SU-DHL-6 (cell line): ENCODE results near the gene MED28.
"Not testable (repeated sequence)": the region's sequence is repeated elsewhere in the genome, so short reads cannot be mapped to it uniquely, and the experiment has no call there.

ENCODE experiments used
- H2AFZ ChIP-seq: fragments of 200-600 bp; sonication (generic); 2 replicates; pipeline ENCODE4 v1.6.1; 2014; ENCODE audit warnings: low read depth, mild to moderate bottlenecking, moderate library complexity, mixed read lengths, antibody characterized with exemption, low read length; ENCODE audit not compliant: severe bottlenecking
- H3F3A ChIP-seq: fragments of 200-600 bp; shearing (Covaris generic); 2 replicates; pipeline ENCODE4 v1.6.0; 2016; ENCODE audit warnings: antibody characterized with exemption, mild to moderate bottlenecking; ENCODE audit not compliant: insufficient read depth
- H3K27ac ChIP-seq: fragments of 200-600 bp; sonication (generic); 2 replicates; pipeline ENCODE4 v1.5.1; 2016; ENCODE audit warnings: low read depth, mild to moderate bottlenecking, low read length, moderate library complexity, mixed read lengths
- H3K27me3 ChIP-seq: fragments of 200-600 bp; sonication (generic), shearing (Covaris generic); 2 replicates; pipeline ENCODE4 v1.6.0; 2014; ENCODE audit warnings: mild to moderate bottlenecking, low read length
- H3K36me3 ChIP-seq: fragments of 200-600 bp; sonication (generic); 2 replicates; pipeline ENCODE4 v1.6.1; 2014; ENCODE audit warnings: mild to moderate bottlenecking, low read length, mixed read lengths
- H3K4me2 ChIP-seq: fragments of 300-600, 200-600 bp; shearing (Covaris generic), sonication (generic); 2 replicates; pipeline ENCODE4 v1.6.0; 2014; ENCODE audit warnings: low read length, low read depth, mild to moderate bottlenecking; ENCODE audit not compliant: poor library complexity, severe bottlenecking
- H3K4me3 ChIP-seq: fragments of 200-600 bp; sonication (generic); 2 replicates; pipeline ENCODE4 v1.5.1; 2014; ENCODE audit warnings: antibody characterized with exemption, low read length, mild to moderate bottlenecking, mixed read lengths; ENCODE audit not compliant: insufficient read depth, poor library complexity, severe bottlenecking
- H3K79me2 ChIP-seq: fragments of 200-600 bp; sonication (generic); 2 replicates; pipeline ENCODE4 v1.6.1; 2014; ENCODE audit warnings: mild to moderate bottlenecking, low read length, moderate library complexity; ENCODE audit not compliant: insufficient read depth
- H3K9ac ChIP-seq: fragments of 200-600 bp; sonication (generic); 2 replicates; pipeline ENCODE4 v1.7.0; 2014; ENCODE audit warnings: mild to moderate bottlenecking, low read length
- H3K9me2 ChIP-seq: fragments of 200-600 bp; sonication (generic); replicated peaks from 2 replicates; pipeline ENCODE4 v1.6.1; 2014; ENCODE audit warnings: low read length; ENCODE audit not compliant: insufficient read depth
- H3K9me3 ChIP-seq: fragments of 200-600 bp; sonication (generic); 2 replicates; pipeline ENCODE4 v1.6.1; 2014; ENCODE audit warnings: low read length, mixed read lengths; ENCODE audit not compliant: insufficient read depth
- H4K20me1 ChIP-seq: fragments of 200-600 bp; sonication (generic); 2 replicates; pipeline ENCODE4 v1.6.1; 2014; ENCODE audit warnings: low read depth, mild to moderate bottlenecking, antibody characterized with exemption, low read length, moderate library complexity, mixed read lengths
- CTCF ChIP-seq: fragments of 200-600 bp; sonication (generic); IDR thresholded peaks from one replicate; pipeline ENCODE4 v1.5.1; 2017; ENCODE audit warnings: antibody characterized with exemption, mild to moderate bottlenecking, low read length, moderate library complexity; ENCODE audit not compliant: insufficient read depth, poor library complexity, severe bottlenecking
- EZH2phosphoT487 ChIP-seq: fragments of 200-600 bp; sonication (generic), shearing (Covaris generic); conservative IDR thresholded peaks from 2 replicates; pipeline ENCODE4 v1.6.1; 2018; ENCODE audit warnings: mild to moderate bottlenecking, antibody characterized with exemption, low read length, moderate library complexity, mixed read lengths

The MED28 gene

GRCh38 chr4:17574206-17574605, 40.2 kb upstream of the MED28 start:
- H3K36me3 ChIP-seq = no peaks in the 10 kb centered on the region
- no peak overlapping the region for H3K4me3 ChIP-seq
- no peaks in the 10 kb centered on the region for H3K9me3 ChIP-seq
- no peak overlapping the region for H3K9ac ChIP-seq
- no peak overlapping the region for H2AFZ ChIP-seq
- no peaks in the 10 kb centered on the region for H3F3A ChIP-seq
- no peaks in the 10 kb centered on the region for H3K27me3 ChIP-seq
- H3K79me2 ChIP-seq = peaks cover 19% of the 10 kb centered on the region
- TF ChIP-seq EZH2phosphoT487 = no peak
- no peak for TF ChIP-seq CTCF
- H3K4me2 ChIP-seq = no peak overlapping the region
- H4K20me1 ChIP-seq = no peaks in the 10 kb centered on the region
- no peaks in the 10 kb centered on the region for H3K9me2 ChIP-seq
- H3K27ac ChIP-seq = no peak overlapping the region

DNA sequence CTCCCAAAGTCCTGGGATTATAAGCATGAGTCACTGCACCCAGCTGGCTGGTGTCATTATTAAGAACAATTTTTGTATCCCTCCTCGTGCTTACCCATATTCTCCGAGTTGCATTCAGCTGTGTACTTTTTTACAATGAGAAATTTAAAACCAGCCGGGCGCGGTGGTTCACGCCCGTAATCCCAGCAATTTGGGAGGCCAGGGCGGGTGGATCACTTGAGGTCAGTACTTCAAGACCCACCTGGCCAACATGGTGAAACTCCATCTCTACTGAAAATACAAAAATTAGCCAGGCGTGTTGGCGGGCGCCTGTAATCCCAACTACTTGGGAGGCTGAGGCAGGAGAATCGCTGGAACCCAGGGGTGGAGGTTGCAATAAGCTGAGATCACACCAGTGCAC, 39.3 kb upstream of the MED28 start:
- peaks cover 24% of the 10 kb centered on the region for H3K79me2 ChIP-seq
- H3F3A ChIP-seq, H3K4me2 ChIP-seq, H3K4me3 ChIP-seq, H3K36me3 ChIP-seq, H3K9me3 ChIP-seq, H4K20me1 ChIP-seq, H3K27ac ChIP-seq, H2AFZ ChIP-seq, H3K9ac ChIP-seq, H3K9me2 ChIP-seq, H3K27me3 ChIP-seq: not testable (repeated sequence)

DNA sequence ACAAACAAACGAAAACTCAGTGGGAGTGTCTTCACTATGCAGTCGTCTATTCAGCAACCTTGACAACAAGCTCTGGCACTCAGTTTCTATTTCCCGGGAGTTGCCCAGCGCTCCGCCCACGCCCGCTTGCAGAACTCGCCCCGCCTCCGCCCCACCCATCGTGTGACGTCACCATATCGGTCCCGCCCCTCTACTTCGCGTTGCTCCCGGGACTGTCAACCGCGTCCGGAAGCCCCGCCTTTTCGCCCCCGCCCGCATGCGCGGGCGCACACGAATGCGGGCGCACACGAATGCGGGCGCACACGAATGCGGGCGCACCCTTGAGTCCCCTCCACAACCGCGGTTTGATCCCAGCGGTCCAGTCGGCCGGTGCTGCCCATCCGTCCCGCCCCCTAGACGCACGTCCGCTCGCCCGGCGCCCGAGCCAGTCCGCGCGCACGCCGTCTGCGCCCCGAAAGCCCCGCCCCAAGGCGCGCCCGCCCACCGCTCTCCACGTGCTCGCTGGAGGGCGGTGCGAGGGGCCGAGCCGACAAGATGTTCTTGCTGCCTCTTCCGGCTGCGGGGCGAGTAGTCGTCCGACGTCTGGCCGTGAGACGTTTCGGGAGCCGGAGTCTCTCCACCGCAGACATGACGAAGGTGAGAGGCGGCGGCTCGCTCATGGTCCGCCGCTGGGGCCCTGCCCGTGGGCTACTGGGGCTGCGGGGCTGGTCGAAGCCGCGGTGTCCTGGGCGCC, 37.3 kb upstream of the MED28 start, which contains the start of gene LAP3:
TSS of gene LAP3 (plus strand) at position 267 of the 733 bp plus-strand sequence. CDS start at position 535, 268 bp downstream.
- peak within 1 kb of the TSS; percentile 77 for H3K4me3 ChIP-seq
- peaks cover 27% of the 10 kb centered on the region for H3K79me2 ChIP-seq
- no peaks in the 10 kb centered on the region for H3K9me3 ChIP-seq
- no peaks in the 10 kb centered on the region for H3K9me2 ChIP-seq
- H3K9ac ChIP-seq = peak within 1 kb of the TSS; percentile 96
- H3F3A ChIP-seq = no peaks in the 10 kb centered on the region
- H4K20me1 ChIP-seq = no peaks in the 10 kb centered on the region
- H3K27me3 ChIP-seq = no peaks in the 10 kb centered on the region
- H3K36me3 ChIP-seq = peaks cover 11% of the 10 kb centered on the region; the same call in 1 of the 2 replicates
- TF ChIP-seq CTCF (no peak), EZH2phosphoT487 (no peak)
- peak within 1 kb of the TSS; percentile 74 for H3K27ac ChIP-seq
- peak within 1 kb of the TSS; percentile 78 for H2AFZ ChIP-seq
- H3K4me2 ChIP-seq = peak within 1 kb of the TSS; percentile 90

GRCh38 chr4:17577665-17578481, 36.6 kb upstream of the MED28 start:
- TF ChIP-seq CTCF = peak; percentile 12
- no peak for TF ChIP-seq EZH2phosphoT487
- Histone ChIP-seq H3F3A (no peaks in the 10 kb centered on the region), H3K9me3 (no peaks in the 10 kb centered on the region), H3K9me2 (no peaks in the 10 kb centered on the region), H2AFZ (peak overlapping the region; percentile 78), H3K27me3 (no peaks in the 10 kb centered on the region), H3K4me3 (peak overlapping the region; percentile 77), H3K9ac (peak overlapping the region; percentile 96), H3K4me2 (peak overlapping the region; percentile 90), H4K20me1 (no peaks in the 10 kb centered on the region), H3K79me2 (peaks cover 27% of the 10 kb centered on the region), H3K27ac (peak overlapping the region; percentile 74), H3K36me3 (peaks cover 15% of the 10 kb centered on the region; the same call in 1 of the 2 replicates)
